Erythroblast (primary cell): ENCODE results near the gene COQ3.

Source experiments
- GATA1 ChIP-seq: IDR thresholded peaks from 2 replicates; pipeline ENCODE4 v1.6.1; 2011; ENCODE audit warnings: low read depth, mild to moderate bottlenecking, control low read depth, low read length, moderate library complexity
- POLR2A ChIP-seq: IDR thresholded peaks from 2 replicates; pipeline ENCODE4 v1.6.1; 2011; ENCODE audit warnings: mild to moderate bottlenecking, low read length

GRCh38 chr6:99347804-99348203 lies 46.2 kb downstream of the COQ3 start:
- no peak for TF ChIP-seq POLR2A
- no peak for TF ChIP-seq GATA1
